Measurements from ENCODE around the gene CENPW.
A peak's percentile ranks its signal among the peaks of the same experiment; 100 is the strongest.

The CENPW gene

DNA sequence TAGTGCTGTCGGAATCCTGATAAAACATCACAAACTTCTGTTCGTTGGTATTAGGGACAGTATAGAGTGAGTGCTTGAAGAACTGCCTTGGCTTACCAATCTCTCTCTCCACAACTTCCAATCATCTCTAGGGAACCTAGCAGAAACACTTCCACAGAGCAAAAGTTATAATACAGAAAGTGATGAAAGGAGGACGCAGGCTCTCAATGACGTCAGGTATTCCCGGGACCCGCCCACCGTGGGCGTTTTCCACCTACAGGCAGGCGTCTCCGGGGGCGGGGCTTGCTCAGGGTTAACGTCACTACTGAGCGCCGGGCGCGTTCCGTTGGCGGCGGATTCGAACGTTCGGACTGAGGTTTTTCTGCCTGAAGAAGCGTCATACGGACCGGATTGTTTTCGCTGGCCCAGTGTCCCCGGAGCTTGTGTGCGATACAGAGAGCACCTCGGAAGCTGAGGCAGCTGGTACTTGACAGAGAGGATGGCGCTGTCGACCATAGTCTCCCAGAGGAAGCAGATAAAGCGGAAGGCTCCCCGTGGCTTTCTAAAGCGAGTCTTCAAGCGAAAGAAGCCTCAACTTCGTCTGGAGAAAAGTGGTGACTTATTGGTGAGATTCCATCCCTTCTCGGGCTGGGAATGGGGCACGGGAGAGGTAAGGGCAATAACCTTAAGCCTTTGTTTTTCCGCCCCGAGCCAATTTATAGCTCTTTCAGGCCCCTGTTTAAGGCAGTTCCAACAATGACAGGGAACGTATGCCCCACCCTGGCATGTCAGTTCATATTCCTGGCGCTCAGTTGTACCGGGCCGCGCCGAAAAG is at the start of gene CENPW (continued):
- TF ChIP-seq, protein P1, sequence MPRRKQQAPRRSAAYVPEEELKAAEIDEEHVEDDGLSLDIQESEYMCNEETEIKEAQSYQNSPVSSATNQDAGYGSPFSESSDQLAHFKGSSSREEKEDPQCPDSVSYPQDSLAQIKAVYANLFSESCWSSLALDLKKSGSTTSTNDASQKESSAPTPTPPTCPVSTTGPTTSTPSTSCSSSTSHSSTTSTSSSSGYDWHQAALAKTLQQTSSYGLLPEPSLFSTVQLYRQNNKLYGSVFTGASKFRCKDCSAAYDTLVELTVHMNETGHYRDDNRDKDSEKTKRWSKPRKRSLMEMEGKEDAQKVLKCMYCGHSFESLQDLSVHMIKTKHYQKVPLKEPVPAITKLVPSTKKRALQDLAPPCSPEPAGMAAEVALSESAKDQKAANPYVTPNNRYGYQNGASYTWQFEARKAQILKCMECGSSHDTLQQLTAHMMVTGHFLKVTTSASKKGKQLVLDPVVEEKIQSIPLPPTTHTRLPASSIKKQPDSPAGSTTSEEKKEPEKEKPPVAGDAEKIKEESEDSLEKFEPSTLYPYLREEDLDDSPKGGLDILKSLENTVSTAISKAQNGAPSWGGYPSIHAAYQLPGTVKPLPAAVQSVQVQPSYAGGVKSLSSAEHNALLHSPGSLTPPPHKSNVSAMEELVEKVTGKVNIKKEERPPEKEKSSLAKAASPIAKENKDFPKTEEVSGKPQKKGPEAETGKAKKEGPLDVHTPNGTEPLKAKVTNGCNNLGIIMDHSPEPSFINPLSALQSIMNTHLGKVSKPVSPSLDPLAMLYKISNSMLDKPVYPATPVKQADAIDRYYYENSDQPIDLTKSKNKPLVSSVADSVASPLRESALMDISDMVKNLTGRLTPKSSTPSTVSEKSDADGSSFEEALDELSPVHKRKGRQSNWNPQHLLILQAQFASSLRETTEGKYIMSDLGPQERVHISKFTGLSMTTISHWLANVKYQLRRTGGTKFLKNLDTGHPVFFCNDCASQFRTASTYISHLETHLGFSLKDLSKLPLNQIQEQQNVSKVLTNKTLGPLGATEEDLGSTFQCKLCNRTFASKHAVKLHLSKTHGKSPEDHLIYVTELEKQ (tag by site-specific recombination; IDR thresholded peaks at IDR 0.05; ENCODE audit: borderline replicate concordance): no peak
- TF ChIP-seq ZNF555 (tag by site-specific recombination; conservative IDR thresholded peaks at IDR 0.05) (no peak), OVOL3 (tag by site-specific recombination; IDR thresholded peaks at IDR 0.05) (no peak), KLF10 (tag by site-specific recombination; IDR thresholded peaks at IDR 0.05) (peak; percentile 92), KLF7 (tag by site-specific recombination; IDR thresholded peaks at IDR 0.05; ENCODE audit: borderline replicate concordance) (0 out of 2 replicates have a peak, but pooled peaks have one; percentile 69), ZNF701 (tag by site-specific recombination; IDR thresholded peaks at IDR 0.05) (no peak), ZNF626 (tag by site-specific recombination; IDR thresholded peaks at IDR 0.05) (no peak), ZNF777 (tag by site-specific recombination; IDR thresholded peaks at IDR 0.05; ENCODE audit: borderline replicate concordance) (no peak), ZNF561 (tag by site-specific recombination; IDR thresholded peaks at IDR 0.05; ENCODE audit: borderline replicate concordance) (peak; percentile 55; the same call in 1 of the 2 replicates), SP7 (tag by site-specific recombination; IDR thresholded peaks at IDR 0.05) (peak; percentile 75), ZNF184 (tag by site-specific recombination; IDR thresholded peaks at IDR 0.05) (no peak), ZNF341 (tag by site-specific recombination; IDR thresholded peaks at IDR 0.05; ENCODE audit: low read depth) (no peak), ZNF169 (tag by site-specific recombination; IDR thresholded peaks at IDR 0.05) (no peak), SCRT1 (tag by site-specific recombination; IDR thresholded peaks at IDR 0.05; ENCODE audit: borderline replicate concordance) (no peak), ZNF248 (tag by site-specific recombination; IDR thresholded peaks at IDR 0.05) (no peak), ZNF16 (tag by site-specific recombination; IDR thresholded peaks at IDR 0.05; ENCODE audit: low read depth) (no peak)
- TF ChIP-seq, protein P2, sequence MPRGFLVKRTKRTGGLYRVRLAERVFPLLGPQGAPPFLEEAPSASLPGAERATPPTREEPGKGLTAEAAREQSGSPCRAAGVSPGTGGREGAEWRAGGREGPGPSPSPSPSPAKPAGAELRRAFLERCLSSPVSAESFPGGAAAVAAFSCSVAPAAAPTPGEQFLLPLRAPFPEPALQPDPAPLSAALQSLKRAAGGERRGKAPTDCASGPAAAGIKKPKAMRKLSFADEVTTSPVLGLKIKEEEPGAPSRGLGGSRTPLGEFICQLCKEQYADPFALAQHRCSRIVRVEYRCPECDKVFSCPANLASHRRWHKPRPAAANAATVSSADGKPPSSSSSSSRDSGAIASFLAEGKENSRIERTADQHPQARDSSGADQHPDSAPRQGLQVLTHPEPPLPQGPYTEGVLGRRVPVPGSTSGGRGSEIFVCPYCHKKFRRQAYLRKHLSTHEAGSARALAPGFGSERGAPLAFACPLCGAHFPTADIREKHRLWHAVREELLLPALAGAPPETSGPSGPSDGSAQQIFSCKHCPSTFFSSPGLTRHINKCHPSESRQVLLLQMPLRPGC (tag by site-specific recombination; IDR thresholded peaks at IDR 0.05): no peak; the same call in 1 of the 2 replicates
- TF ChIP-seq, protein P3, sequence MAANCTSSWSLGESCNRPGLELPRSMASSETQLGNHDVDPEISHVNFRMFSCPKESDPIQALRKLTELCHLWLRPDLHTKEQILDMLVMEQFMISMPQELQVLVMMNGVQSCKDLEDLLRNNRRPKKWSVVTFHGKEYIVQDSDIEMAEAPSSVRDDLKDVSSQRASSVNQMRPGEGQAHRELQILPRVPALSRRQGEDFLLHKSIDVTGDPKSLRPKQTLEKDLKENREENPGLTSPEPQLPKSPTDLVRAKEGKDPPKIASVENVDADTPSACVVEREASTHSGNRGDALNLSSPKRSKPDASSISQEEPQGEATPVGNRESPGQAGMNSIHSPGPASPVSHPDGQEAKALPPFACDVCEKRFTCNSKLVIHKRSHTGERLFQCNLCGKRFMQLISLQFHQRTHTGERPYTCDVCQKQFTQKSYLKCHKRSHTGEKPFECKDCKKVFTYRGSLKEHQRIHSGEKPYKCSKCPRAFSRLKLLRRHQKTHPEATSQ (tag by site-specific recombination; IDR thresholded peaks at IDR 0.05): no peak
- TF ChIP-seq, protein P4, sequence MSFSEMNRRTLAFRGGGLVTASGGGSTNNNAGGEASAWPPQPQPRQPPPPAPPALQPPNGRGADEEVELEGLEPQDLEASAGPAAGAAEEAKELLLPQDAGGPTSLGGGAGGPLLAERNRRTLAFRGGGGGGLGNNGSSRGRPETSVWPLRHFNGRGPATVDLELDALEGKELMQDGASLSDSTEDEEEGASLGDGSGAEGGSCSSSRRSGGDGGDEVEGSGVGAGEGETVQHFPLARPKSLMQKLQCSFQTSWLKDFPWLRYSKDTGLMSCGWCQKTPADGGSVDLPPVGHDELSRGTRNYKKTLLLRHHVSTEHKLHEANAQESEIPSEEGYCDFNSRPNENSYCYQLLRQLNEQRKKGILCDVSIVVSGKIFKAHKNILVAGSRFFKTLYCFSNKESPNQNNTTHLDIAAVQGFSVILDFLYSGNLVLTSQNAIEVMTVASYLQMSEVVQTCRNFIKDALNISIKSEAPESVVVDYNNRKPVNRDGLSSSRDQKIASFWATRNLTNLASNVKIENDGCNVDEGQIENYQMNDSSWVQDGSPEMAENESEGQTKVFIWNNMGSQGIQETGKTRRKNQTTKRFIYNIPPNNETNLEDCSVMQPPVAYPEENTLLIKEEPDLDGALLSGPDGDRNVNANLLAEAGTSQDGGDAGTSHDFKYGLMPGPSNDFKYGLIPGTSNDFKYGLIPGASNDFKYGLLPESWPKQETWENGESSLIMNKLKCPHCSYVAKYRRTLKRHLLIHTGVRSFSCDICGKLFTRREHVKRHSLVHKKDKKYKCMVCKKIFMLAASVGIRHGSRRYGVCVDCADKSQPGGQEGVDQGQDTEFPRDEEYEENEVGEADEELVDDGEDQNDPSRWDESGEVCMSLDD (tag by site-specific recombination; IDR thresholded peaks at IDR 0.05): no peak
- TF ChIP-seq, protein P5, sequence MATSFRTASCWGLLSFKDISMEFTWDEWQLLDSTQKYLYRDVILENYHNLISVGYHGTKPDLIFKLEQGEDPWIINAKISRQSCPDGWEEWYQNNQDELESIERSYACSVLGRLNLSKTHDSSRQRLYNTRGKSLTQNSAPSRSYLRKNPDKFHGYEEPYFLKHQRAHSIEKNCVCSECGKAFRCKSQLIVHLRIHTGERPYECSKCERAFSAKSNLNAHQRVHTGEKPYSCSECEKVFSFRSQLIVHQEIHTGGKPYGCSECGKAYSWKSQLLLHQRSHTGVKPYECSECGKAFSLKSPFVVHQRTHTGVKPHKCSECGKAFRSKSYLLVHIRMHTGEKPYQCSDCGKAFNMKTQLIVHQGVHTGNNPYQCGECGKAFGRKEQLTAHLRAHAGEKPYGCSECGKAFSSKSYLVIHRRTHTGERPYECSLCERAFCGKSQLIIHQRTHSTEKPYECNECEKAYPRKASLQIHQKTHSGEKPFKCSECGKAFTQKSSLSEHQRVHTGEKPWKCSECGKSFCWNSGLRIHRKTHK (tag by site-specific recombination; IDR thresholded peaks at IDR 0.05): no peak
- TF ChIP-seq, protein P6, sequence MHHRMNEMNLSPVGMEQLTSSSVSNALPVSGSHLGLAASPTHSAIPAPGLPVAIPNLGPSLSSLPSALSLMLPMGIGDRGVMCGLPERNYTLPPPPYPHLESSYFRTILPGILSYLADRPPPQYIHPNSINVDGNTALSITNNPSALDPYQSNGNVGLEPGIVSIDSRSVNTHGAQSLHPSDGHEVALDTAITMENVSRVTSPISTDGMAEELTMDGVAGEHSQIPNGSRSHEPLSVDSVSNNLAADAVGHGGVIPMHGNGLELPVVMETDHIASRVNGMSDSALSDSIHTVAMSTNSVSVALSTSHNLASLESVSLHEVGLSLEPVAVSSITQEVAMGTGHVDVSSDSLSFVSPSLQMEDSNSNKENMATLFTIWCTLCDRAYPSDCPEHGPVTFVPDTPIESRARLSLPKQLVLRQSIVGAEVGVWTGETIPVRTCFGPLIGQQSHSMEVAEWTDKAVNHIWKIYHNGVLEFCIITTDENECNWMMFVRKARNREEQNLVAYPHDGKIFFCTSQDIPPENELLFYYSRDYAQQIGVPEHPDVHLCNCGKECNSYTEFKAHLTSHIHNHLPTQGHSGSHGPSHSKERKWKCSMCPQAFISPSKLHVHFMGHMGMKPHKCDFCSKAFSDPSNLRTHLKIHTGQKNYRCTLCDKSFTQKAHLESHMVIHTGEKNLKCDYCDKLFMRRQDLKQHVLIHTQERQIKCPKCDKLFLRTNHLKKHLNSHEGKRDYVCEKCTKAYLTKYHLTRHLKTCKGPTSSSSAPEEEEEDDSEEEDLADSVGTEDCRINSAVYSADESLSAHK (tag by site-specific recombination; IDR thresholded peaks at IDR 0.05): no peak
